GM18526 (cell line): ENCODE results near the gene CCDC102B.

ENCODE experiments used
- POLR2A ChIP-seq: IDR thresholded peaks from 3 replicates; pipeline ENCODE4 v1.6.1; 2011; ENCODE audit not compliant: insufficient read length; ENCODE audit errors: extremely low read depth

The CCDC102B gene

DNA sequence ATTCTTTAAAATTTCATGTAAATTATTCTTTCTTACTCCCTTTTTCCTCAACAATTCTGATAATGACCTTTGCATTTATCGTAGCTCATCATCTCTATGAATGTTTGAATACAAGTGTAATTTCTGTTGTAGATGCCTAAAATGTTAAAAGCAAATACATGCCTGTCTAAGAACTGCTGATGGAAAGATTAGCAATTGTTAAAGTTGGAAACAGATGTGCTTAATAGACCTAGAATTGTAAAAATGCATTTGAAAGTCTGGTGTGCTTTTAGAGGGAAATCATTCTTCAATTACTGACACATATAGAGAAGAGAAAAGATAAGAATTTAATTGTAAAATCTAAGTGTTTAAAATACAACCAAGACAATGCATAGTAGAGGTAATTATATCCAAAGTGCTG lies 50.4 kb downstream of the CCDC102B start:
- TF ChIP-seq POLR2A, result no peak

DNA sequence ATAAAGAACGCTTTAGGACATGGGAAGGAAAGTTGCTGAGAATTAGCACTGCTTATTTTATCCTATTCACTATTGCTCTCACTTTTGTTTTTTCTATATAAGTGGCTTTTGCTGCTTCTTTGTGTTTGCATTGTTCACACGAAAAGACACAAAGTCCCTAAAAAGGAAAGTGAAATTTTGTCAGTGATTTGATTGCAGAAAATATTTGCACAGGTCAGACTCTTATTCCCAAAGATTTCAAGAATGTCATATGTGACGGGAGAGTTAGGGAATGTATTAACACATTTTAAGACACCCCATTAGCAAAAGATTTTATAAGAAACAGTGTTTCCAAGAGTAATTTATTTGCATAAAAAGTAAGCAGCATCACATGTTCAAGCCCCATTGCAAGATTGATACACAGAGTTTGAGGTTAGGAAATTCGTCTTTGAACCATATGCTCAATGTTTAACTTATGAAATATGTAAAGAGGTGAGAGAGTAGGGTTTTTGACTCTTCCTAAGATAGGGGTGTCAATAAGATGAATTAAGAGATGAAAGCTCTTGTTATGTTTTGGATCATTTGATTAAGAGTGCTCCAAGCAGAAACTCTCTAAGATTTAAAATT lies 57.0 kb downstream of the CCDC102B start:
- no peak for TF ChIP-seq POLR2A

DNA sequence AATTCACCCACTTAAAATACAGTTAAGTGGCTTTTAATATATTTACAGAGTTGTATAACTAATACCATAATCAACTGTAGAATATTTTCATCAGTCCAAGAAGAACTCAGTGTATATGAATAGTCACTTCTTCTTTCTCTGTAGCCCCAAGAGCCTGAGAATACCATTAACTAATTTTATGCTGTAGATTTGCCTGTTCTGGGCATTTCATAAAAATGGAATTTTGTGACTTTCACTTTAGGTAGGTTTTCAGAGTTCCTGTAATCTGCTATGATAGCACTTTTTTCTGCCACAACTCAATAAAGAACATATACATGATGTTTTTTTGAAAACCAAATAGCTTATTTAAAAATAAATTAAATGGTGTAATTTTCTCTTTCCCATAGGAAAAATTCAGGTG lies 57.6 kb downstream of the CCDC102B start:
- TF ChIP-seq POLR2A, result no peak

DNA sequence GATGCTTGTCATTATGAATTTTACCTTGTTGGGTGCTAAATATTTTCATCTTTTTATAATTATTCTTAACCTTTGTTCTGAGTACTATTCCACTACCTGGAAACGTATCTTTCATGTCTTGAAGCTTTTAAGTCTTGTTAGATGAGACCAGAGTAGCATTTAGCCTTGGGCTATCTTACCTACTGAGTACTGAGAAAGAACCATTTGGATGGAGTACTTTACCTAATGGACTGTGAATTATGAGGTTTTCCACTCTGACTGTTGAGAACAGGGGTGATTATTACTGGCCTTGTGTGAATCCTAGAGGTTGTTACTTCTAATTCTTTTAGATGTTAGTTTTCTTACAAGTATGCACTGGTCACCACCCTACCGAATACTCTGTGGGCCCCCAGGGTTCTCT lies 63.5 kb downstream of the CCDC102B start:
- TF ChIP-seq POLR2A, result no peak

DNA sequence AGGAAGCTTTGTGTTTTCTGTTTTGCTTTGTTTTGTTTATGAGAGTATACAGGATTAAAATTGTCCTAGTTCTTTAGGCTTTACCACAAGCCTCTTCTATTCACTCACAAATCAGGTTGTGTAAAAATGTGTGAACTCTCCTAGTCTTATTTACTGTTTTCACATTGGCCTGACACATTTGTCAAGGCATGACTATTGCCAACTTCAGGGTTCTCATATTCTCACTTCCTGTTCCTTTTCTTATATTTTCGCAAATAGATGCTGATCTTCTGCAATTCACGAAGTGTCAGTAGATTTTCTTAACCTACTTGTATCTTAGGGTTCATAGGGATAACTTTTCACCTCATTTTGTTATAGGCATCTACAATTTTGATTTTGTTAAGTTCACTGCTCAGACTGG lies 67.1 kb downstream of the CCDC102B start:
- no peak for TF ChIP-seq POLR2A

DNA sequence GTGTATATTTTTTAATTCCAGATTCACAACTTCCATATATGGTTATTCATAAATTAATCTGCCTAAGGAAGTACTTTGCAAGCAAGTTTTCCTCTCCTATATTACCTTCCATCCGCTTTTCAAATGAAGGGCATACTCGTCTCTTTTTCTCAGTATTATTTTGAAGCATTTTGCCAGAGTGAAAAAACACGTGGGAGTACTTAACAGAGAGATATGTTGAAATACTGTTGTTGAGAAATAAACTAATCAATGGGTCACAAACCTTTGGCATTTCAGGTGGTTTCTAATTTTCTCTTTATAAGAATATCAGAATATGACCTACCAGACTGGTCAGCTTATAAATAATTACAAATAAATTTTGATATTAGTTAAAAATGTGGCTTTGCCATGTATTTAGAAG lies 67.6 kb downstream of the CCDC102B start:
- no peak for TF ChIP-seq POLR2A

DNA sequence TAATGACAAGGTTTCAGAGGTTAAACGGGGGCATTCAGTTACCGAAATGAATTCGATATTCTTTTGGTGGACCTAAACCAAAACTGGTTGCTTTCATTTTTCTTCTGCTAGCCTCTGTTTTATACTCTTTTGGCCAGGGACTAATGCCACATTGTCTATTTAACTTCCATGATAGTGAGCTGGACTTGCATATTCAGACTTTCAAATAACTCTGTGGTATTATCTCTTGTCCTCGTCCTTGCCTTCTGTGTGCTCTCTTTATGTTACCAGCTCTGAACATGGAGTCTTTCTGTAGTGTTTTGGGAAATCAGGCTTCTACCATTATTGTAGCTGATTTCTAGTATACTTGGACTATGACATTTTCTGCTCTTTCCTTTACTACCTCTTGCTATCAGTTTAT lies 75.1 kb downstream of the CCDC102B start:
- no peak for TF ChIP-seq POLR2A

DNA sequence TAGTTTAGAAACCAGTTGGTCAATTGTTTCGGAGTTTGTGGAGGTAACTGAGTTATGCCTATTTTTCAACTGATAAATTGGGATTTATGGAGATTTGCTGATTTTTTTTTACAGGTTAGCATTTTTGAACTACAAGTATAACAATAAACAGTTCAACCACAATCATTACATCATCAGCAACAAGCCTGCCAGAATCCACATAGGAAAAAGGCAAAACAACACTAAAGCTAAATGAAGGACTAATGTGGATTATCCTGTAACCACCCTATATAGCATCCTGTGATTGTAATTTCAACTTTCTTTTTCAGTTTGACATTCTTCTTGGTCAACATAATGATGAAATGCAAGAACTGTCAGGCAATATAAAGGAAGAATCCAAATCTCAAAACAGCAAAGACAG lies 76.5 kb downstream of the CCDC102B start:
- no peak for TF ChIP-seq POLR2A

DNA sequence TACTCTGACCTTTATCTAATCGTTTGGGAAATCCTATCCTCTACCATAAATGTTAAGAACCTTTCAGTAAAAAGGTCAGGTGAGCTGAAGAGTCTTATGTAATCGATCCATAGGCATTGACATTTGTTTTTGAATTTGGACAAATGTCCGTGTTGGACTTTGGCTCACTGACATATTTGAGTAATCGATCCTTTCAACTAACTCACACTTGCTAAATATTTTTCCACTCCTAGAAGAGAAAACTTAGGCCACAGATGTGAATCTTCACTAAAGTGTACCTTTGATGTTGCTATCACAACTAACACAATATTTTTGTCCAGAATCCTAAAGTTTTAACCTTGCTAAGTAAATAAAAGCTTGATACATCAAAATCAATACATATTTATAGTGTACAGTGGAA lies 89.5 kb downstream of the CCDC102B start:
- TF ChIP-seq POLR2A, result no peak

DNA sequence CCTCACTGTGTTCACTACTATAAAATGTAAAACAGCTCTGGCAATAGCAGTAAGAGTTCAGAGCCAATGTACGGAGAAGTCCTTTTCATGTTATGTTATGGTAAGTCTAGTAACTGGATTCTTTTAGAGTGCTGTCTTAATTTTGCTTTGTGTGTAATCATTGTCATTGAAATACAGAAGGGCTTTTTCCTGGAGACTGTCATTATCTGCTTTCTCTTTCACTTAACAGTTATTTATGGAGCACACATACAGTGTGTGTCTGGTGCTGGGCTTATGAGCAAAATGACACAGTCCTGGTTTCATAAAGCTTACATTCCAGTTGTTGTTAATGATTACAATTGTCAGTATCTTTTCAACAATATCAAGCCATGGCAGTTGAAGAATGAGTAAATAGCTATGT lies 95.5 kb downstream of the CCDC102B start:
- TF ChIP-seq POLR2A, result no peak

DNA sequence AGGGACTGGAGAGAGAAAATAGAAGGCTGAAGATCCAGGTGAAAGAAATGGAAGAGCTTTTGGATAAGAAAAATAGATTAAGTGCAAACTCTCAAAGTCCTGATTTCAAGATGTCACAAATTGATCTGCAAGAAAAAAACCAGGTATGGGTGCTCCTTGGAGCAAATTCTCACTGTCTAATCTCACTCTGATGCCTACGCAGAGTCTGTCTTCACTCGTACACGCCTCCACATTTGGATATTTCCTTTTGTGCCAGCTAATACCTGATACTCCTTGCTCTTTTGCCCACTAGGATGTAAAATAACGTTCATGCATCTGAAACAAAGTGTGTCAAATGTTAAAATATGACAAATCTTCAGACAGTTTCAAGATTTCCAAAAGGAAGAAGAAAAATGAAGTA lies 99.4 kb downstream of the CCDC102B start:
- no peak for TF ChIP-seq POLR2A

DNA sequence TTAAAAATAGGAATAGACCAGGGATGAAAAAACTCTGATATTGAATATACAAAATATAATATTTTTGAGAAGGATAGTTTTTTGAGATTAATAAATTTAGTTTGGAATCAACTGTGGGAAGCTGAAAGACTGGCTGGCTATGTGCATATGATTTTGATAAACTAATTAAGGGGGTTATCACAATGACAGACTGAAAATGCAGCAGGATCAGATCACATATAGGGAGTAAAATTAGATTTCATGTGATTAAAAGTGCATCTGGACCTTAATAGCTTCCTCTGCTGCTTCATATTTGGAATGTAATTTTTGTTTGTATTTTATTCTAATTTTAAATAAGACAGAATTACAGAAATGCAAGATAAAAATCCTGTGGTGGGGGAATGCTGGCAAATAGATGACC lies 111.7 kb downstream of the CCDC102B start:
- no peak for TF ChIP-seq POLR2A

DNA sequence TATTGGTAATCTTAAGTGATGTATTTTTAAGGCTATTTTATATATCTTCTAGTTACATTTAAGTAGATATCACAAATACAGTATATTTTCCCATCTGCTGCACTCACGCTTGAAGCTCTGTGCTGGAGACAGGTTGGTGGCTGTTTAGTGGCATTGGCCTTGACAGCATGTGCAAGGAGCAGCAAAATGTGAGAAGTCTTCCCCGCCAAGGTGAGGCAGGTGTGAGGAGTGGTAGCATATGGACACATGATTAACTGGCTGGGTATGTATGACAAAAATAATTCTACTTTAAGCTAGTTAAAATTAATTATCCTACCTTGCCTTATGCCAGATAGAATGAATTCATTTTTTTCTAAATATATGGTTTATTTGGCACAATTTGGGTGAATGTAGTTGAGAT lies 117.2 kb downstream of the CCDC102B start:
- no peak for TF ChIP-seq POLR2A

DNA sequence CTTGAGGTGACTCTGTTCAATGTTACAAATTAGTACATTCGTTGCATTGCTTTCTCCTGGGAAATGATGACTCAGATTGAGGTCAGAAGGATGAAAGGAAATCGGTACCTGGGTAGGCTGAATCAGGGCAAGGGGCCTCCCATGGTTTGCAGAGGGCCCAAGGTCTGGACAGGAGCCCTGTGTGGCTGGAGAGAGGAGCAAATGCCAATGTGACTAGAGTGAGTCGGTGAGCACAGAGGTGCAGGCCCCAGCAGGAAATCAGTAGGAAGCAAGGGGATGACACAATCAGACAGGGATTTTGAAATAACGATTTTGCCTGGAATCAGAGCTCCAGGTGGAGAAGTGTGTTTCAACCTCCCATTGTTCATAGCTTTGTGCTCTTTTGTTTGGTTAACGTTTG lies 118.9 kb downstream of the CCDC102B start:
- no peak for TF ChIP-seq POLR2A

DNA sequence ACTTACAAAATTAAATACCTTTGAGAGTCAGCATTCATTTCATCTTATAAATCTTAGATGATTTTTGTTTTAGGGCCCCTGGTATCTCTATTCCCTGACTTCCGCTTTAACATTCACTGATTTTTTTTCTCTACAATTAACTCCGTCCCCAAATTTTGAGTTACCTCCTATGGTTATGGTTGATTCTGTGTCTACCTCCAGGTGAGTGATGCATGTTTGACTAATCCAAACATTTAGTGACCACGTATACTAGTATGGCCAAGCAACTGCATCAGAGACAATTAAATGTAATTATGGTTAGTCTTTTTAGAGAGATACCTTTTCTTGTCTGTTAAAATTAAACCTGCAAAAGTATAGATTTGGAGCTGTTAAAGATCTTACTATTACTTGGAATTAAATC lies 120.3 kb downstream of the CCDC102B start:
- TF ChIP-seq POLR2A, result no peak

DNA sequence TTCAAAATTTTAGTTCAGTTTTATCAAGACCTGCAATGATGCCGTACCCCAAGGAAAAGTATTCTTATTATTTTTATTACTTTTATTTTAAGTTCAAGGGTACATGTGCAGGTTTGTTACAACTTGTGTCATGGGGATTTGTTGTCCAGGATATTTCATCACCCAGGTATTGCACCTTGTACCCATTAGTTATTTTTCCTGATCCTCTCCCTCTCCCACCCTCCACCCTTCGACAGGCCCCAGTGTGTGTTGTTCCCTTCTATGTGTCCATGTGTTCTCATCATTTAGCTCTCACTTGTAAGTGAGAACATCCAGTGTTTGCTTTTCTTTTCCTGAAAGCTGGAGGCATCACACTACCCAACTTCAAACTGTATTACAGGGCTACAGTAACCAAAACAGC lies 122.0 kb downstream of the CCDC102B start:
- no peak for TF ChIP-seq POLR2A

DNA sequence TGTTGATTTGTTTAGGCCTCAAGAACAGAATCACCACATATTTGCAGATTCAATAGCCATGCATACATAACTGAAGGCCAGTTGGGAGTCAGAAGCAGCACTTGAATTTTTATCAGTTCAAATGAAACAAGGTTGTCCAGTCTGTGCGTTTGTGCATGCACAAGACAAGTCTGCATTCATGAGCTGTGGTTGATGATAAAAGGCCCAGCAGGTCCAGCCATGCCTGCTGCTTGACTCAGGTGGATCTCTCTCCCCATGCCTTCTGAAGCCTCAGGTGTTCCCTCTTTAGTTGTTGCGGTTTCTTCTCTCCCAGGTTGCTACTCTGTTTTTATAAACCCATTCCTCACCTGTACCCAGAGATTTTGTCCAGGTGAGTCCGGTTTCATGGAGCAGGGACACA lies 124.5 kb downstream of the CCDC102B start:
- TF ChIP-seq POLR2A, result no peak

DNA sequence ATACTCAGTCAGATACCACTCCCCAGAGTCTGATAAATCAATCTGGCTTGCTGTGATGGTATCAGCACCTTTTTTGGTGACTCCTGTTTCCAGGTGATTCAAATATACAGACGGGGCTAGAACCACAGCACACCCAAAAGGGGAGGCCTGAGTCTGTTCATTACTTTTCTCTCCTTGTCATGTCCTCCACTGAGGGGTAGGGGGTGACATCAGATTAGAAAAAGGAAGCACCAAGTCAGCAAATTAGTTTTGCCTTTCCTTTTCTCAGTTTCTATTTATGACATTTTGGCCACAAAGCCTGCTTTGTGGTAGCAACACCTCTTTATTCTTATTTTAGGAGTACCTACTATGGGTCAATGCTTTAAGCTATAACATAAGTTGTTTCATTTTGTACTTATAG lies 127.4 kb downstream of the CCDC102B start:
- no peak for TF ChIP-seq POLR2A
